ENCODE data around the gene CELSR2.
"Not testable (repeated sequence)": the region's sequence is repeated elsewhere in the genome, so short reads cannot be mapped to it uniquely, and the experiment has no call there.

Gene CELSR2

GRCh38 chr1:109213345-109213823 lies 36.0 kb upstream of the CELSR2 start:
- H3K4me1 ChIP-seq (ENCODE audit: control insufficient read depth in 5 of 5, insufficient read depth in 5 of 5, low read length in 5 of 5), result peaks cover 0 to 28% (median 20%) of the 10 kb centered on the region in 5 donors

GRCh38 chr1:109213824-109214693 lies 35.3 kb upstream of the CELSR2 start, which contains the start of gene SARS1:
Gene SARS1, plus strand, starts transcription at chr1:109213918. Its CDS starts 75 bp downstream, at chr1:109213993.
- peaks cover 0 to 28% (median 20%) of the 10 kb centered on the region in 5 donors for H3K4me1 ChIP-seq (ENCODE audit: control insufficient read depth in 5 of 5, insufficient read depth in 5 of 5, low read length in 5 of 5)
- no peaks in the 10 kb centered on the region for H3K27me3 ChIP-seq (ENCODE audit: control insufficient read depth in 5 of 5, insufficient read depth in 4 of 5, low read length in 5 of 5)
- H3K9ac ChIP-seq (ENCODE audit: low read length in 5 of 5), result peak within 1 kb of the TSS; percentile 91 to 95 (median 93)
- peaks cover 0 to 2% (median 0%) of the 10 kb centered on the region in 5 donors for H3K36me3 ChIP-seq (ENCODE audit: control insufficient read depth in 5 of 5, insufficient read depth in 5 of 5, low read length in 5 of 5)
- no peaks in the 10 kb centered on the region for H3K9me3 ChIP-seq (ENCODE audit: control insufficient read depth in 5 of 5, low read length in 5 of 5)
- peak within 1 kb of the TSS; percentile 92 for H3K27ac ChIP-seq (ENCODE audit: low read depth, low read length)
- H3K4me3 ChIP-seq (ENCODE audit: low read depth in 1 of 5, low read length in 5 of 5), result peak within 1 kb of the TSS; percentile 83 to 100 (median 95)

More at GRCh38 chr1:109213345-109213823, 36.0 kb upstream of the CELSR2 start:
- Histone ChIP-seq H3K9me3 (ENCODE audit: control insufficient read depth in 5 of 5, low read length in 5 of 5) (no peaks in the 10 kb centered on the region), H3K36me3 (ENCODE audit: control insufficient read depth in 5 of 5, insufficient read depth in 5 of 5, low read length in 5 of 5) (peaks cover 0 to under 1% (median 0%) of the 10 kb centered on the region in 5 donors), H3K9ac (ENCODE audit: low read length in 5 of 5) (peak overlapping the region in 3 of 5 donors; percentile 43 to 49 (median 48)), H3K27me3 (ENCODE audit: control insufficient read depth in 5 of 5, insufficient read depth in 4 of 5, low read length in 5 of 5) (peaks cover 0 to 2% (median 0%) of the 10 kb centered on the region in 5 donors), H3K27ac (ENCODE audit: low read depth, low read length) (peak overlapping the region; percentile 92), H3K4me3 (ENCODE audit: low read depth in 1 of 5, low read length in 5 of 5) (peak overlapping the region; percentile 79 to 100 (median 90))

GRCh38 chr1:109214695-109215623 lies 34.4 kb upstream of the CELSR2 start:
- Histone ChIP-seq H3K27me3 (ENCODE audit: control insufficient read depth in 5 of 5, insufficient read depth in 4 of 5, low read length in 5 of 5) (no peaks in the 10 kb centered on the region), H3K27ac (ENCODE audit: low read depth, low read length) (peak overlapping the region; percentile 92), H3K36me3 (ENCODE audit: control insufficient read depth in 5 of 5, insufficient read depth in 5 of 5, low read length in 5 of 5) (peaks cover 0 to 2% (median 0%) of the 10 kb centered on the region in 5 donors), H3K4me3 (ENCODE audit: low read depth in 1 of 5, low read length in 5 of 5) (peak overlapping the region; percentile 83 to 100 (median 95)), H3K9me3 (ENCODE audit: control insufficient read depth in 5 of 5, low read length in 5 of 5) (no peaks in the 10 kb centered on the region), H3K9ac (ENCODE audit: low read length in 5 of 5) (peak overlapping the region; percentile 91 to 95 (median 93)), H3K4me1 (ENCODE audit: control insufficient read depth in 5 of 5, insufficient read depth in 5 of 5, low read length in 5 of 5) (peaks cover 0 to 22% (median 20%) of the 10 kb centered on the region in 5 donors)

- peaks cover 0 to 5% (median 0%) of the 10 kb centered on the region in 5 donors for H3K36me3 ChIP-seq (ENCODE audit: control insufficient read depth in 5 of 5, insufficient read depth in 5 of 5, low read length in 5 of 5)
- no peak overlapping the region for H3K4me3 ChIP-seq (ENCODE audit: low read depth in 1 of 5, low read length in 5 of 5)
- H3K27ac ChIP-seq (ENCODE audit: low read depth, low read length), result no peak overlapping the region
- peaks cover 0 to 22% (median 20%) of the 10 kb centered on the region in 5 donors for H3K4me1 ChIP-seq (ENCODE audit: control insufficient read depth in 5 of 5, insufficient read depth in 5 of 5, low read length in 5 of 5)
- no peak overlapping the region for H3K9ac ChIP-seq (ENCODE audit: low read length in 5 of 5)
- no peaks in the 10 kb centered on the region for H3K9me3 ChIP-seq (ENCODE audit: control insufficient read depth in 5 of 5, low read length in 5 of 5)
- no peaks in the 10 kb centered on the region for H3K27me3 ChIP-seq (ENCODE audit: control insufficient read depth in 5 of 5, insufficient read depth in 4 of 5, low read length in 5 of 5)
Observed at GRCh38 chr1:109216662-109217061, 32.7 kb upstream of the CELSR2 start.

GRCh38 chr1:109218516-109218915 lies 30.8 kb upstream of the CELSR2 start:
- peaks cover 0 to 20% (median 16%) of the 10 kb centered on the region in 5 donors for H3K4me1 ChIP-seq (ENCODE audit: control insufficient read depth in 5 of 5, insufficient read depth in 5 of 5, low read length in 5 of 5)
- H3K27me3 ChIP-seq (ENCODE audit: control insufficient read depth in 5 of 5, insufficient read depth in 4 of 5, low read length in 5 of 5), result no peaks in the 10 kb centered on the region
- no peak overlapping the region for H3K27ac ChIP-seq (ENCODE audit: low read depth, low read length)

GRCh38 chr1:109221201-109221600 lies 28.1 kb upstream of the CELSR2 start:
- H3K36me3 ChIP-seq (ENCODE audit: control insufficient read depth in 5 of 5, insufficient read depth in 5 of 5, low read length in 5 of 5), result peaks cover 0 to 15% (median 4%) of the 10 kb centered on the region in 5 donors
- not testable (repeated sequence) for H3K27me3 ChIP-seq (ENCODE audit: control insufficient read depth in 5 of 5, insufficient read depth in 4 of 5, low read length in 5 of 5); H3K4me1 ChIP-seq (ENCODE audit: control insufficient read depth in 5 of 5, insufficient read depth in 5 of 5, low read length in 5 of 5)

More at GRCh38 chr1:109218516-109218915, 30.8 kb upstream of the CELSR2 start:
- no peaks in the 10 kb centered on the region for H3K9me3 ChIP-seq (ENCODE audit: control insufficient read depth in 5 of 5, low read length in 5 of 5)
- no peak overlapping the region for H3K4me3 ChIP-seq (ENCODE audit: low read depth in 1 of 5, low read length in 5 of 5)
- H3K36me3 ChIP-seq (ENCODE audit: control insufficient read depth in 5 of 5, insufficient read depth in 5 of 5, low read length in 5 of 5), result peaks cover 0 to 8% (median 0%) of the 10 kb centered on the region in 5 donors
- no peak overlapping the region for H3K9ac ChIP-seq (ENCODE audit: low read length in 5 of 5)

GRCh38 chr1:109225308-109225707 lies 24.0 kb upstream of the CELSR2 start:
- no peaks in the 10 kb centered on the region for H3K4me1 ChIP-seq (ENCODE audit: control insufficient read depth in 5 of 5, insufficient read depth in 5 of 5, low read length in 5 of 5)
- no peak overlapping the region for H3K4me3 ChIP-seq (ENCODE audit: low read depth in 1 of 5, low read length in 5 of 5)
- no peak overlapping the region for H3K27ac ChIP-seq (ENCODE audit: low read depth, low read length)
- peaks cover 15 to 27% (median 24%) of the 10 kb centered on the region in 5 donors for H3K36me3 ChIP-seq (ENCODE audit: control insufficient read depth in 5 of 5, insufficient read depth in 5 of 5, low read length in 5 of 5)
- H3K27me3 ChIP-seq (ENCODE audit: control insufficient read depth in 5 of 5, insufficient read depth in 4 of 5, low read length in 5 of 5), result no peaks in the 10 kb centered on the region
- H3K9me3 ChIP-seq (ENCODE audit: control insufficient read depth in 5 of 5, low read length in 5 of 5), result no peaks in the 10 kb centered on the region
- no peak overlapping the region for H3K9ac ChIP-seq (ENCODE audit: low read length in 5 of 5)

More at GRCh38 chr1:109221201-109221600, 28.1 kb upstream of the CELSR2 start:
- not testable (repeated sequence) for H3K4me3 ChIP-seq (ENCODE audit: low read depth in 1 of 5, low read length in 5 of 5); H3K9ac ChIP-seq (ENCODE audit: low read length in 5 of 5); H3K27ac ChIP-seq (ENCODE audit: low read depth, low read length); H3K9me3 ChIP-seq (ENCODE audit: control insufficient read depth in 5 of 5, low read length in 5 of 5)

GRCh38 chr1:109225711-109226445 lies 23.5 kb upstream of the CELSR2 start:
- no peak overlapping the region for H3K9ac ChIP-seq (ENCODE audit: low read length in 5 of 5)
- no peaks in the 10 kb centered on the region for H3K27me3 ChIP-seq (ENCODE audit: control insufficient read depth in 5 of 5, insufficient read depth in 4 of 5, low read length in 5 of 5)
- peaks cover 15 to 31% (median 29%) of the 10 kb centered on the region in 5 donors for H3K36me3 ChIP-seq (ENCODE audit: control insufficient read depth in 5 of 5, insufficient read depth in 5 of 5, low read length in 5 of 5)
- no peak overlapping the region for H3K4me3 ChIP-seq (ENCODE audit: low read depth in 1 of 5, low read length in 5 of 5)
- no peaks in the 10 kb centered on the region for H3K4me1 ChIP-seq (ENCODE audit: control insufficient read depth in 5 of 5, insufficient read depth in 5 of 5, low read length in 5 of 5)
- H3K27ac ChIP-seq (ENCODE audit: low read depth, low read length), result no peak overlapping the region
- H3K9me3 ChIP-seq (ENCODE audit: control insufficient read depth in 5 of 5, low read length in 5 of 5), result no peaks in the 10 kb centered on the region

GRCh38 chr1:109228167-109228566 lies 21.2 kb upstream of the CELSR2 start:
- Histone ChIP-seq H3K27me3 (ENCODE audit: control insufficient read depth in 5 of 5, insufficient read depth in 4 of 5, low read length in 5 of 5) (no peaks in the 10 kb centered on the region), H3K9ac (ENCODE audit: low read length in 5 of 5) (no peak overlapping the region), H3K36me3 (ENCODE audit: control insufficient read depth in 5 of 5, insufficient read depth in 5 of 5, low read length in 5 of 5) (peaks cover 23 to 53% (median 48%) of the 10 kb centered on the region in 5 donors), H3K27ac (ENCODE audit: low read depth, low read length) (no peak overlapping the region), H3K4me1 (ENCODE audit: control insufficient read depth in 5 of 5, insufficient read depth in 5 of 5, low read length in 5 of 5) (no peaks in the 10 kb centered on the region), H3K4me3 (ENCODE audit: low read depth in 1 of 5, low read length in 5 of 5) (no peak overlapping the region), H3K9me3 (ENCODE audit: control insufficient read depth in 5 of 5, low read length in 5 of 5) (no peaks in the 10 kb centered on the region)
